Erythroblast (primary cell): Measurements from ENCODE around the gene NOVA2.

ENCODE experiments used
- GATA1 ChIP-seq: IDR thresholded peaks from 2 replicates; pipeline ENCODE4 v1.6.1; 2011; ENCODE audit warnings: low read depth, mild to moderate bottlenecking, control low read depth, low read length, moderate library complexity
- POLR2A ChIP-seq: IDR thresholded peaks from 2 replicates; pipeline ENCODE4 v1.6.1; 2011; ENCODE audit warnings: mild to moderate bottlenecking, low read length

- TF ChIP-seq POLR2A, result no peak
- no peak for TF ChIP-seq GATA1
Observed at GRCh38 chr19:45890877-45891276, 82.8 kb downstream of the NOVA2 start.
